ENCODE measurements around the gene KRT72. TPM values are rescaled to one million over a fixed set of nuclear protein-coding genes. Genes with fewer than 3 reads are reported as not detected.

KRT72 gene
- total RNA-seq, 1 experiment from 2014 or later = not detected

DNA sequence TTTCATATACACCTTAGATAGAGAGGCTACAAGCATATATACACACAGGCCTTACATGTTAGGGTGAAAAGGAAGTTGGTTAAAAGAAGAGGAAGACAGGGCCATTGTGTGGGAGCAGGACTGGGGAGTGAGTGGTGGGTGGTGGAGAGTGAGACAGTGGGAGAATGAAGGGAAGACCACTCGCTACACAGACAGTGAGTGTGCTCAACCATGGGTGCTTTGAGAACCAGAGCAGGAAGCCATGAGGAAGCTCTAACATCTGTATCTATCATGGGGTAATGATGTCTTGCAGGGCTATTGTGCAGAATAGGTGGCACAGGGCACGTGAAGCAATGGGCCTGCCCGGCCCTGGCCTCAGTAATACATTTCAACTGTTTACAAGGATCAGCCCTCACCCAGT is 16.2 kb downstream of the KRT72 start:
- Histone ChIP-seq H4K20me1 (ENCODE audit: low read length) (no peaks in the 10 kb centered on the region), H3K4me1 (ENCODE audit: insufficient read depth, low read length) (peaks cover 8% of the 10 kb centered on the region; the same call in 1 of the 2 replicates), H3K9me3 (ENCODE audit: low read length) (no peaks in the 10 kb centered on the region), H3K9me2 (replicated peaks; ENCODE audit: low read length) (no peaks in the 10 kb centered on the region), H3K4me2 (ENCODE audit: low read length) (no peak overlapping the region), H3K36me3 (ENCODE audit: low read depth, low read length) (no peaks in the 10 kb centered on the region), H3K4me3 (ENCODE audit: low read length) (no peak overlapping the region), H2AFZ (ENCODE audit: low read length) (no peak overlapping the region), H3F3A (ENCODE audit: low read length, unreplicated experiment) (no peaks in the 10 kb centered on the region), H3K79me2 (ENCODE audit: low read length) (no peaks in the 10 kb centered on the region), H3K27me3 (ENCODE audit: low read length) (no peaks in the 10 kb centered on the region), H3K27ac (ENCODE audit: low read length) (no peak overlapping the region), H3K9ac (ENCODE audit: low read length) (no peak overlapping the region)
- ATAC-seq (no peak), DNase-seq (no peak)
- intact Hi-C loops (cut with micrococcal nuclease) = loop anchor here (10.0 kb wide), 1 partner anchor 400 kb away; no protein-coding TSS in a partner anchor
- CTCF ChIA-PET = no interaction called here
- BruUV-seq (replicated peaks) = no TSS peak
- TF ChIP-seq EZH2 (IDR thresholded peaks at IDR 0.05; ENCODE audit: low read length, unreplicated experiment) = no peak
- POLR2A ChIA-PET (ENCODE audit: unreplicated experiment) = no interaction called here

DNA sequence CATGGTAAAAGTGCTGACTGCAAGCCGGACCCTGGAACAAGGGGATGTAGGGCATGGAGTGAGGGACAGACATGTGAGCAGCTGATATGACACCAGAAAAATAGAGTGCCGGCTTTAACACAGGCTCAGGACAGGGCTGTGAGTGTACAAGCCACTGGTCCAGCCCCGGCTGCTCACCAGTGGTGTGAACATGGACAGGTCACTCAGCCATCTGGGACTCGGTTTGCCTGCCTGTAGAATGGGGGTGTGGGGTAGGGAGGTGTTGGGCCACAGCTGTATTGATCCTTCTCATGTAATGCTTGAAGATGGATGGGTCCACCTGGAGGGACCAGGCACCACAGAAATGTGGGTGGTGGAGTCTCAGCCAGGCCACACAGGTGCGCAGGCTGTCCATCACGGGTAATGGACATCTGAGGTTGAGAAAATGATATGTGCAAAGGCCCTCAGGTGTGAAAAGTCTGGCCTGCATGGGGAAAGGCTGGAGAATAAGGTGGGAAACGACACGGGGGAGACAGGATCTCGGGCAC is 17.0 kb downstream of the KRT72 start:
- no peak overlapping the region for H2AFZ ChIP-seq (ENCODE audit: low read length)
- H3K27ac ChIP-seq (ENCODE audit: low read length) = no peak overlapping the region
- intact Hi-C loops (cut with micrococcal nuclease) = loop anchor here (10.0 kb wide), 1 partner anchor 401 kb away; no protein-coding TSS in a partner anchor
- no peak overlapping the region for H3K9ac ChIP-seq (ENCODE audit: low read length)
- POLR2A ChIA-PET (ENCODE audit: unreplicated experiment) = no interaction called here
- BruUV-seq (replicated peaks) = no TSS peak
- H3K79me2 ChIP-seq (ENCODE audit: low read length) = no peaks in the 10 kb centered on the region
- H3K9me3 ChIP-seq (ENCODE audit: low read length) = no peaks in the 10 kb centered on the region
- no peaks in the 10 kb centered on the region for H4K20me1 ChIP-seq (ENCODE audit: low read length)
- TF ChIP-seq EZH2phosphoT487 (IDR thresholded peaks at IDR 0.05; ENCODE audit: borderline replicate concordance, low read length) (no peak), EZH2 (IDR thresholded peaks at IDR 0.05; ENCODE audit: low read length, unreplicated experiment) (no peak)
- TF ChIP-seq, protein P1, sequence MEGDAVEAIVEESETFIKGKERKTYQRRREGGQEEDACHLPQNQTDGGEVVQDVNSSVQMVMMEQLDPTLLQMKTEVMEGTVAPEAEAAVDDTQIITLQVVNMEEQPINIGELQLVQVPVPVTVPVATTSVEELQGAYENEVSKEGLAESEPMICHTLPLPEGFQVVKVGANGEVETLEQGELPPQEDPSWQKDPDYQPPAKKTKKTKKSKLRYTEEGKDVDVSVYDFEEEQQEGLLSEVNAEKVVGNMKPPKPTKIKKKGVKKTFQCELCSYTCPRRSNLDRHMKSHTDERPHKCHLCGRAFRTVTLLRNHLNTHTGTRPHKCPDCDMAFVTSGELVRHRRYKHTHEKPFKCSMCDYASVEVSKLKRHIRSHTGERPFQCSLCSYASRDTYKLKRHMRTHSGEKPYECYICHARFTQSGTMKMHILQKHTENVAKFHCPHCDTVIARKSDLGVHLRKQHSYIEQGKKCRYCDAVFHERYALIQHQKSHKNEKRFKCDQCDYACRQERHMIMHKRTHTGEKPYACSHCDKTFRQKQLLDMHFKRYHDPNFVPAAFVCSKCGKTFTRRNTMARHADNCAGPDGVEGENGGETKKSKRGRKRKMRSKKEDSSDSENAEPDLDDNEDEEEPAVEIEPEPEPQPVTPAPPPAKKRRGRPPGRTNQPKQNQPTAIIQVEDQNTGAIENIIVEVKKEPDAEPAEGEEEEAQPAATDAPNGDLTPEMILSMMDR (conservative IDR thresholded peaks at IDR 0.05; ENCODE audit: low read depth, low read length) = no peak
- no peaks in the 10 kb centered on the region for H3F3A ChIP-seq (ENCODE audit: low read length, unreplicated experiment)
- no peak for ATAC-seq
- H3K9me2 ChIP-seq (replicated peaks; ENCODE audit: low read length) = no peaks in the 10 kb centered on the region
- no peak overlapping the region for H3K4me3 ChIP-seq (ENCODE audit: low read length)
- H3K4me2 ChIP-seq (ENCODE audit: low read length) = no peak overlapping the region
- DNase-seq = no peak
- CTCF ChIA-PET = interaction anchor here (0.6 kb wide), 1 partner anchor 287 kb away, joined by 3 read pairs; no protein-coding TSS in a partner anchor
- no peaks in the 10 kb centered on the region for H3K36me3 ChIP-seq (ENCODE audit: low read depth, low read length)
- peaks cover 8% of the 10 kb centered on the region; the same call in 1 of the 2 replicates for H3K4me1 ChIP-seq (ENCODE audit: insufficient read depth, low read length)
- no peaks in the 10 kb centered on the region for H3K27me3 ChIP-seq (ENCODE audit: low read length)

DNA sequence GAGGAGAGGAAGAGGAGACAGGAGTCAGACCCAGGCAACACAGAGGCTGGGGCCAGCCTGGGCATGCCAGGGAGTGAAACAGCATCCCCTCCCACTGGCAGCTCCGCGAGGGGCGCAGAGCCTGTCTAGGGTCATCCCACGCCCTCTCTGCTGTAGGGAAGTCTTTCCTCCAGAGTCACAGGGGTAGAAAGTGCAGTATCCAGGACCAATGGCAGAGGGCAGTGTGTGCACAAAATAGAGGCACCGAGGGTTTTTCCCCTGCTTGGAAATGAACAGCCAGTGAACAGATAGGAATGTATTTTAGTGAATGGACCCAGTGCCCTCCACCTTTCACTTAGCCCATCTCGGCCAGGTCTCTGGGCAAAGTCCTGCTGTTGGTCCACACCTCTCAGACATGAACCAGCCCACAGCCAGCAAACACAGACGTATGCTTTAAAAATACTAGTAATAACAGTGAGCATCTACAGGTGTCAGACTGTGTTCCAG is 18.2 kb downstream of the KRT72 start:
- Histone ChIP-seq H4K20me1 (ENCODE audit: low read length) (no peaks in the 10 kb centered on the region), H3K4me1 (ENCODE audit: insufficient read depth, low read length) (peaks cover 8% of the 10 kb centered on the region; the same call in 1 of the 2 replicates), H3K4me3 (ENCODE audit: low read length) (no peak overlapping the region), H3K9ac (ENCODE audit: low read length) (no peak overlapping the region), H3K9me2 (replicated peaks; ENCODE audit: low read length) (no peaks in the 10 kb centered on the region), H3K27ac (ENCODE audit: low read length) (no peak overlapping the region), H2AFZ (ENCODE audit: low read length) (no peak overlapping the region), H3K4me2 (ENCODE audit: low read length) (no peak overlapping the region), H3K36me3 (ENCODE audit: low read depth, low read length) (no peaks in the 10 kb centered on the region), H3K9me3 (ENCODE audit: low read length) (no peaks in the 10 kb centered on the region), H3K79me2 (ENCODE audit: low read length) (no peaks in the 10 kb centered on the region), H3F3A (ENCODE audit: low read length, unreplicated experiment) (no peaks in the 10 kb centered on the region), H3K27me3 (ENCODE audit: low read length) (no peaks in the 10 kb centered on the region)
- DNase-seq (peak; percentile 78), ATAC-seq (peak; percentile 77)
- ChIA-PET POLR2A (ENCODE audit: unreplicated experiment) (no interaction called here), CTCF (interaction anchor here (0.5 to 1.8 kb wide), 2 partner anchors 282 to 287 kb away, joined by 3 to 5 read pairs; no protein-coding TSS in a partner anchor)
- intact Hi-C loops (cut with micrococcal nuclease) = loop anchor here (1.0 to 10.0 kb wide), 4 partner anchors 282 to 402 kb away; no protein-coding TSS in a partner anchor
- TF ChIP-seq, protein P1 (conservative IDR thresholded peaks at IDR 0.05; ENCODE audit: low read depth, low read length) = peak; percentile 79
- no peak for TF ChIP-seq EZH2phosphoT487 (IDR thresholded peaks at IDR 0.05; ENCODE audit: borderline replicate concordance, low read length)
- no TSS peak for BruUV-seq (replicated peaks)
